Lung (tissue), 12 donors: ENCODE results near the gene HAAO. TPM values are rescaled to one million over a fixed set of nuclear protein-coding genes. Genes with fewer than 3 reads are reported as not detected.
A peak's percentile ranks its signal among the peaks of the same experiment; 100 is the strongest.

Experiments
- ATAC-seq: fragments of 200-7000 bp; cut with Tn5 transposase; one replicate; pipeline ENCODE4 v1.9.1; 2020; ENCODE audit warnings: moderate number of reproducible peaks; ENCODE audit not compliant: insufficient read depth, low FRiP score
- DNase-seq, 3 donors: peaks; one replicate each; pipeline ENCODE4 v3.0.0-alpha.2; 2013 to 2017
- H3K27ac ChIP-seq, 2 donors: one replicate each; pipeline ENCODE4 v1.5.1; 2013; ENCODE audit warnings: mild to moderate bottlenecking in 2 of 2, moderate library complexity in 2 of 2, control low read depth in 1 of 2, inconsistent platforms in 1 of 2, low read depth in 1 of 2, low read length in 1 of 2
- H3K27me3 ChIP-seq, 3 donors: one replicate each; pipeline ENCODE4 v1.5.1; 2013; ENCODE audit warnings: low read length in 2 of 3; ENCODE audit not compliant: control insufficient read depth in 3 of 3, insufficient read depth in 3 of 3
- H3K36me3 ChIP-seq, 4 donors: one replicate each; pipeline ENCODE4 v1.5.1; 2013; ENCODE audit warnings: low read length in 4 of 4, mild to moderate bottlenecking in 1 of 4, moderate library complexity in 1 of 4; ENCODE audit not compliant: control insufficient read depth in 4 of 4, insufficient read depth in 4 of 4
- H3K4me1 ChIP-seq, 5 donors: one replicate each; pipeline ENCODE4 v1.5.1; 2013; ENCODE audit warnings: low read length in 5 of 5, mild to moderate bottlenecking in 2 of 5, moderate library complexity in 1 of 5; ENCODE audit not compliant: control insufficient read depth in 5 of 5, insufficient read depth in 5 of 5
- H3K4me3 ChIP-seq: one replicate; pipeline ENCODE4 v1.5.1; 2013; ENCODE audit warnings: mild to moderate bottlenecking, control low read depth, moderate library complexity
- H3K9ac ChIP-seq, 2 donors: one replicate each; pipeline ENCODE4 v1.5.1; 2013; ENCODE audit warnings: low read length in 2 of 2, control low read depth in 1 of 2; ENCODE audit not compliant: insufficient read depth in 1 of 2
- H3K9me3 ChIP-seq, 4 donors: one replicate each; pipeline ENCODE4 v1.5.1; 2013; ENCODE audit warnings: low read length in 3 of 4, mild to moderate bottlenecking in 1 of 4, moderate library complexity in 1 of 4; ENCODE audit not compliant: control insufficient read depth in 4 of 4, insufficient read depth in 3 of 4
- WGBS, 2 donors: extraction: QIAGEN DNeasy Blood & Tissue Kit; methylation state at CpG; one replicate each; pipeline ENCODE4 v1.1.7; 2013; 5-methylcytosine and 5-hydroxymethylcytosine counted together
- polyA plus RNA-seq, 2 donors: library from polyadenylated mRNA; stranded (reverse); fragments of 200-250 nt; gene quantifications; one replicate each; pipeline ENCODE4 v1.2.1, GENCODE V29; 2013
- total RNA-seq, 2 donors: library from RNA; depleted of rRNA in 1 of 2; stranded (reverse); fragments of >200 nt in 1 of 2; gene quantifications; one replicate each; pipeline ENCODE4 v1.2.1, GENCODE V29; 2014 to 2021
- TF ChIP-seq, protein P1 (sequence below): IDR thresholded peaks from 2 replicates; pipeline ENCODE4 v1.5.1; 2012; ENCODE audit warnings: mild to moderate bottlenecking; ENCODE audit errors: control extremely low read depth, extremely low read depth
- donor health status: control.
- donor health status: control.
- donor health status: Bipolar disorder and iron deficiency.
- donor health status: healthy.
- donor health status: DM: yes; HTN: yes; CAD: no.

Gene HAAO
- total and polyA plus RNA-seq, 4 donors: 3.7 to 13.0 (median 9.4) TPM

GRCh38 chr2:42829671-42830440 lies 37.5 kb upstream of the HAAO start:
- Histone ChIP-seq H3K4me1 (peaks cover 0 to 16% (median 3%) of the 10 kb centered on the region in 5 donors), H3K27me3 (no peaks in the 10 kb centered on the region), H3K9ac (no peak overlapping the region), H3K9me3 (no peaks in the 10 kb centered on the region), H3K36me3 (no peaks in the 10 kb centered on the region), H3K27ac (peak overlapping the region in 1 of 2 donors; percentile 32), H3K4me3 (no peak overlapping the region)
- TF ChIP-seq, protein P1, sequence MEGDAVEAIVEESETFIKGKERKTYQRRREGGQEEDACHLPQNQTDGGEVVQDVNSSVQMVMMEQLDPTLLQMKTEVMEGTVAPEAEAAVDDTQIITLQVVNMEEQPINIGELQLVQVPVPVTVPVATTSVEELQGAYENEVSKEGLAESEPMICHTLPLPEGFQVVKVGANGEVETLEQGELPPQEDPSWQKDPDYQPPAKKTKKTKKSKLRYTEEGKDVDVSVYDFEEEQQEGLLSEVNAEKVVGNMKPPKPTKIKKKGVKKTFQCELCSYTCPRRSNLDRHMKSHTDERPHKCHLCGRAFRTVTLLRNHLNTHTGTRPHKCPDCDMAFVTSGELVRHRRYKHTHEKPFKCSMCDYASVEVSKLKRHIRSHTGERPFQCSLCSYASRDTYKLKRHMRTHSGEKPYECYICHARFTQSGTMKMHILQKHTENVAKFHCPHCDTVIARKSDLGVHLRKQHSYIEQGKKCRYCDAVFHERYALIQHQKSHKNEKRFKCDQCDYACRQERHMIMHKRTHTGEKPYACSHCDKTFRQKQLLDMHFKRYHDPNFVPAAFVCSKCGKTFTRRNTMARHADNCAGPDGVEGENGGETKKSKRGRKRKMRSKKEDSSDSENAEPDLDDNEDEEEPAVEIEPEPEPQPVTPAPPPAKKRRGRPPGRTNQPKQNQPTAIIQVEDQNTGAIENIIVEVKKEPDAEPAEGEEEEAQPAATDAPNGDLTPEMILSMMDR: no peak
- DNase-seq (no peak), ATAC-seq (no peak)
- 74 to 85% methylated on average over 4 of the region's 4 CpGs for WGBS, 2 donors

GRCh38 chr2:42828487-42829425 lies 36.4 kb upstream of the HAAO start:
- ATAC-seq (peak; percentile 81), DNase-seq (peak; percentile 81 to 87 (median 84))
- Histone ChIP-seq H3K9ac (no peak overlapping the region), H3K27ac (no peak overlapping the region), H3K9me3 (no peaks in the 10 kb centered on the region), H3K4me3 (no peak overlapping the region), H3K4me1 (peaks cover 0 to 16% (median 3%) of the 10 kb centered on the region in 5 donors), H3K36me3 (no peaks in the 10 kb centered on the region), H3K27me3 (no peaks in the 10 kb centered on the region)
- TF ChIP-seq, protein P1: peak; percentile 63
- 29 to 37% methylated on average over 12 of the region's 12 CpGs for WGBS, 2 donors

GRCh38 chr2:42827647-42828486 lies 35.5 kb upstream of the HAAO start:
- WGBS, 2 donors: 29 to 32% methylated on average over 47 of the region's 47 CpGs
- H3K4me3 ChIP-seq: no peak overlapping the region
- H3K4me1 ChIP-seq: peaks cover 0 to 16% (median 3%) of the 10 kb centered on the region in 5 donors
- ATAC-seq (peak; percentile 97), DNase-seq (peak; percentile 89 to 91 (median 89))
- no peak overlapping the region for H3K9ac ChIP-seq
- no peaks in the 10 kb centered on the region for H3K36me3 ChIP-seq
- H3K27me3 ChIP-seq: no peaks in the 10 kb centered on the region
- H3K9me3 ChIP-seq: no peaks in the 10 kb centered on the region
- TF ChIP-seq, protein P1: peak; percentile 93
- H3K27ac ChIP-seq: no peak overlapping the region
